IMR-90 (cell line): ENCODE data around the gene FBXL7. TPM values are rescaled to one million over a fixed set of nuclear protein-coding genes. Genes with fewer than 3 reads are reported as not detected.

ENCODE experiments used
- ATAC-seq: fragments of 200-7000 bp; cut with Tn5 transposase; 2 replicates; pipeline ENCODE4 v1.9.1; 2020; ENCODE audit warnings: low read depth, mild to moderate bottlenecking, moderate library complexity
- BruUV-seq: library from RNA; stranded (reverse); fragments of 400-500 nt; replicated peaks from 2 replicates; lab custom pipeline; 2021; lab: Mats Ljungman, UMichigan
- CTCF ChIA-PET: fragments of 300-600 bp; formaldehyde crosslinking; extraction: SDS; loops from one replicate; lab custom pipeline; 2021; ENCODE audit warnings: antibody characterized with exemption; lab: Yijun Ruan, JAX
- POLR2A ChIA-PET: fragments of 300-600 bp; sonication (Branson Sonifier 250); formaldehyde crosslinking; loops from one replicate; lab custom pipeline; 2022; ENCODE audit warnings: antibody characterized with exemption; ENCODE audit not compliant: unreplicated experiment; lab: Charles Lee
- DNase-seq: peaks from one replicate; pipeline ENCODE4 v3.0.0; 2013
- H2AFZ ChIP-seq: replicated peaks from 2 replicates; pipeline ENCODE3; 2013; ENCODE audit warnings: low read length, mild to moderate bottlenecking; ENCODE audit not compliant: poor library complexity
- H2AK5ac ChIP-seq: 2 replicates; pipeline ENCODE4 v1.6.1; 2013; ENCODE audit warnings: low read depth, low read length, inconsistent platforms
- H2AK9ac ChIP-seq: replicated peaks from 2 replicates; pipeline ENCODE3; 2013; ENCODE audit warnings: mild to moderate bottlenecking, low read depth, low read length, moderate library complexity; ENCODE audit not compliant: poor library complexity
- H2BK120ac ChIP-seq: 2 replicates; pipeline ENCODE4 v1.6.1; 2013; ENCODE audit warnings: low read depth, low read length, inconsistent platforms
- H2BK15ac ChIP-seq: 3 replicates; pipeline ENCODE4 v1.6.1; 2013; ENCODE audit warnings: low read depth, low read length, inconsistent platforms
- H2BK20ac ChIP-seq: 2 replicates; pipeline ENCODE4 v1.6.1; 2013; ENCODE audit warnings: low read depth, mild to moderate bottlenecking, inconsistent platforms, low read length, moderate library complexity
- H2BK5ac ChIP-seq: 2 replicates; pipeline ENCODE4 v1.6.1; 2013; ENCODE audit warnings: mild to moderate bottlenecking, low read depth, low read length, inconsistent platforms; ENCODE audit not compliant: poor library complexity, severe bottlenecking
- H3K14ac ChIP-seq: replicated peaks from 2 replicates; pipeline ENCODE4 v1.6.1; 2013; ENCODE audit warnings: low read depth, low read length, inconsistent platforms
- H3K18ac ChIP-seq: 2 replicates; pipeline ENCODE4 v1.6.1; 2013; ENCODE audit warnings: low read depth, low read length, control low read depth
- H3K23ac ChIP-seq: 2 replicates; pipeline ENCODE4 v1.6.1; 2013; ENCODE audit warnings: low read depth, low read length, inconsistent platforms
- H3K27ac ChIP-seq: 2 replicates; pipeline ENCODE4 v1.5.1; 2013; ENCODE audit warnings: mild to moderate bottlenecking, control low read depth, low read length; ENCODE audit not compliant: insufficient read depth
- H3K27me3 ChIP-seq: 2 replicates; pipeline ENCODE4 v1.6.1; 2013; ENCODE audit warnings: low read length; ENCODE audit not compliant: control insufficient read depth, insufficient read depth
- H3K36me3 ChIP-seq: 2 replicates; pipeline ENCODE4 v1.6.1; 2013; ENCODE audit warnings: low read length, mixed read lengths; ENCODE audit not compliant: control insufficient read depth, insufficient read depth
- H3K4ac ChIP-seq: 2 replicates; pipeline ENCODE4 v1.6.1; 2013; ENCODE audit warnings: low read depth, low read length, inconsistent platforms
- H3K4me1 ChIP-seq: 2 replicates; pipeline ENCODE4 v1.6.1; 2013; ENCODE audit warnings: low read length, mixed read lengths; ENCODE audit not compliant: control insufficient read depth, insufficient read depth
- H3K4me2 ChIP-seq: 2 replicates; pipeline ENCODE4 v1.6.1; 2013; ENCODE audit warnings: low read depth, mild to moderate bottlenecking, control low read depth, low read length, moderate library complexity
- H3K4me3 ChIP-seq: 2 replicates; pipeline ENCODE4 v1.5.1; 2013; ENCODE audit warnings: low read depth, mild to moderate bottlenecking, control low read depth, low read length, moderate library complexity; ENCODE audit not compliant: insufficient read depth
- H3K56ac ChIP-seq: 2 replicates; pipeline ENCODE4 v1.6.1; 2013; ENCODE audit warnings: low read length, inconsistent platforms; ENCODE audit not compliant: insufficient read depth; ENCODE audit errors: extremely low read depth
- H3K79me1 ChIP-seq, 2 experiments: 2 replicates each; pipeline ENCODE4 v1.6.1; 2013; ENCODE audit warnings: low read length in 2 of 2, inconsistent platforms in 1 of 2, low read depth in 1 of 2
- H3K9ac ChIP-seq: 2 replicates; pipeline ENCODE4 v1.6.1; 2013; ENCODE audit warnings: low read depth, low read length, control low read depth
- H3K9me1 ChIP-seq: 2 replicates; pipeline ENCODE4 v1.6.1; 2013; ENCODE audit warnings: low read length, inconsistent platforms; ENCODE audit not compliant: insufficient read depth
- H3K9me3 ChIP-seq: 2 replicates; pipeline ENCODE4 v1.6.1; 2013; ENCODE audit warnings: low read length; ENCODE audit not compliant: control insufficient read depth, insufficient read depth
- H4K20me1 ChIP-seq: 2 replicates; pipeline ENCODE4 v1.6.1; 2013; ENCODE audit warnings: low read length, inconsistent platforms; ENCODE audit not compliant: insufficient read depth
- H4K5ac ChIP-seq: 2 replicates; pipeline ENCODE4 v1.6.1; 2013; ENCODE audit warnings: mild to moderate bottlenecking, low read depth, low read length, control low read depth
- H4K8ac ChIP-seq, 2 experiments: 2 replicates each; pipeline ENCODE4 v1.6.1; 2013; ENCODE audit warnings: low read depth in 2 of 2, low read length in 2 of 2, control low read depth in 1 of 2, inconsistent platforms in 1 of 2
- H4K91ac ChIP-seq: 2 replicates; pipeline ENCODE4 v1.6.1; 2013; ENCODE audit warnings: low read depth, low read length, inconsistent platforms; ENCODE audit not compliant: insufficient read depth
- SMC3 ChIP-seq: fragments of 150-350 bp; IDR thresholded peaks from 2 replicates; pipeline ENCODE4 v1.6.1; 2016; ENCODE audit warnings: low read depth, mild to moderate bottlenecking, antibody characterized with exemption, low read length, moderate library complexity
- WGBS, 2 experiments: methylation state at CpG; one replicate each; pipeline versions ENCODE4 v1.1.5 to v1.1.7; 2013; ENCODE audit warnings: missing lambda C conversion rate in 2 of 2; ENCODE audit not compliant: insufficient read length in 1 of 2; ENCODE audit errors: extremely low coverage in 2 of 2; 5-methylcytosine and 5-hydroxymethylcytosine counted together
- dilution Hi-C: fragments of 300-500 bp; cut with HindIII; formaldehyde crosslinking; loops from one replicate; pipeline ENCODE4 v1.14.3; 2018; ENCODE audit warnings: low sequenced_read_pairs; ENCODE audit not compliant: unreplicated experiment
- in situ Hi-C: fragments of 300-500 bp; cut with MboI; formaldehyde crosslinking; loops from 3 replicates; pipeline ENCODE4 v1.14.3; 2019; ENCODE audit warnings: low sequenced_read_pairs, inconsistent platforms, mixed read lengths
- intact Hi-C: fragments of 100-400 bp; cut with micrococcal nuclease; formaldehyde crosslinking; loops from 2 replicates; pipeline ENCODE4 v1.10.0; 2022
- polyA plus RNA-seq, 3 experiments: library from polyadenylated mRNA; depleted of rRNA; stranded (reverse); fragments of >200 nt; gene quantifications; 2 replicates each; pipeline ENCODE4 v1.2.3, GENCODE V29; 2012; ENCODE audit warnings: low replicate concordance in 1 of 3
- total RNA-seq: library from RNA; depleted of rRNA; stranded (reverse); fragments of >200 nt; gene quantifications from 2 replicates; pipeline ENCODE4 v1.2.3, GENCODE V29; 2012
- TF ChIP-seq, protein P1 (sequence below): conservative IDR thresholded peaks from 2 replicates; pipeline ENCODE4 v1.5.1; 2012; ENCODE audit warnings: mild to moderate bottlenecking, low read depth, low read length, improper control_type of control experiment

FBXL7 gene
- total and polyA plus RNA-seq, 2 of the 4 experiments (the other 2 are of a cell fraction): 4.1 to 10.2 TPM

DNA sequence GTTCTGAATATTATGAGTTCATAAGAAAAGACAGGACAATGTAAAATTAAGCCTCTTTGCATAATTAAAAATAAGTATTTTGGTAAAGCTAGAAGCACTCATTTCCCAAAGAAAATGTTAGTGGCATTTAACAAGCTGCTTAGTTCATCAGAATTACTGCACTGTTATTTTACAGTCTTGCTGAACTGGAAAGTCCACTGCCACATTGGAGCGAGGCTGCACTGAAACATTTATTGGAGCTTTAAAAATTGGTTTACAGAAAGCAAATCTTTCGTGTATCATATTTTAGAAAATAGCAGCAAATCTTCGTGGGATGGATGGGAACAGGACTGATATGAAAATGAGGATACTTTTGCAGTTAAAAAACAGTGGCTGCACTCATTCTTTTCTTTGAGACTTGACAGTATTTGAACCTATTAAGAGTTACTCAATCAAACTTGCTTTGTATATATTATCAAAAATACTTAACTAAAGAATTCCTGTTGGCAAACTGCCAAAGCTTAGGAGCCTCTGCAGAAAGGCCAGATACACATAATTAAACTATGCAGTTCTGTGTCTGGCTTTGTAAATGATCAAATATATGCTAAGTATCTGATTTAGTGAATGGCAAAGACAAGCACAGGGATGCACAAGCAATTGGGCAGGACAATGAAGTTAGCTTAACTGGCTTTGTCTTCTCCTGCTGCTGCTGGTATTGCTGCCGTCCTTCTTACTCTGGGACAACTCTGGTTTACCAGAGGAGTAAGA lies 16.5 kb upstream of the FBXL7 start:
- no peak overlapping the region for H3K18ac ChIP-seq
- in situ Hi-C loops (no loop called here), dilution Hi-C loops (no loop called here), intact Hi-C loops (no loop called here)
- no peak overlapping the region for H3K14ac ChIP-seq
- H4K5ac ChIP-seq: no peak overlapping the region
- H3K36me3 ChIP-seq: no peaks in the 10 kb centered on the region
- peaks cover 1% of the 10 kb centered on the region; the same call in 1 of the 2 replicates for H3K4me1 ChIP-seq
- H3K4ac ChIP-seq: no peak overlapping the region
- H2AFZ ChIP-seq: no peak overlapping the region
- H2AK5ac ChIP-seq: no peak overlapping the region
- DNase-seq (peak; percentile 19), ATAC-seq (peak; percentile 29; the same call in 1 of the 2 replicates)
- H3K27me3 ChIP-seq: peaks cover 19% of the 10 kb centered on the region
- no peak for TF ChIP-seq SMC3
- TF ChIP-seq, protein P1, sequence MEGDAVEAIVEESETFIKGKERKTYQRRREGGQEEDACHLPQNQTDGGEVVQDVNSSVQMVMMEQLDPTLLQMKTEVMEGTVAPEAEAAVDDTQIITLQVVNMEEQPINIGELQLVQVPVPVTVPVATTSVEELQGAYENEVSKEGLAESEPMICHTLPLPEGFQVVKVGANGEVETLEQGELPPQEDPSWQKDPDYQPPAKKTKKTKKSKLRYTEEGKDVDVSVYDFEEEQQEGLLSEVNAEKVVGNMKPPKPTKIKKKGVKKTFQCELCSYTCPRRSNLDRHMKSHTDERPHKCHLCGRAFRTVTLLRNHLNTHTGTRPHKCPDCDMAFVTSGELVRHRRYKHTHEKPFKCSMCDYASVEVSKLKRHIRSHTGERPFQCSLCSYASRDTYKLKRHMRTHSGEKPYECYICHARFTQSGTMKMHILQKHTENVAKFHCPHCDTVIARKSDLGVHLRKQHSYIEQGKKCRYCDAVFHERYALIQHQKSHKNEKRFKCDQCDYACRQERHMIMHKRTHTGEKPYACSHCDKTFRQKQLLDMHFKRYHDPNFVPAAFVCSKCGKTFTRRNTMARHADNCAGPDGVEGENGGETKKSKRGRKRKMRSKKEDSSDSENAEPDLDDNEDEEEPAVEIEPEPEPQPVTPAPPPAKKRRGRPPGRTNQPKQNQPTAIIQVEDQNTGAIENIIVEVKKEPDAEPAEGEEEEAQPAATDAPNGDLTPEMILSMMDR: no peak
- no peak overlapping the region for H2BK15ac ChIP-seq
- ChIA-PET POLR2A (no interaction called here), CTCF (interaction anchor here (1.5 kb wide), 1 partner anchor 342 kb away, joined by 4 read pairs; no protein-coding TSS in a partner anchor)
- H2BK5ac ChIP-seq: no peak overlapping the region
- no peak overlapping the region for H2BK120ac ChIP-seq
- no peak overlapping the region for H3K23ac ChIP-seq
- H3K27ac ChIP-seq: no peak overlapping the region
- BruUV-seq: no TSS peak
- no peaks in the 10 kb centered on the region for H3K9me3 ChIP-seq
- no peak overlapping the region for H3K56ac ChIP-seq
- no peaks in the 10 kb centered on the region for H3K79me1 ChIP-seq
- H4K8ac ChIP-seq: no peak overlapping the region
- H2AK9ac ChIP-seq: no peak overlapping the region
- H2BK20ac ChIP-seq: no peak overlapping the region
- no peaks in the 10 kb centered on the region for H3K9me1 ChIP-seq
- no peak overlapping the region for H3K4me3 ChIP-seq
- WGBS, 2 experiments: 0% methylated on average over 2 of the region's 4 CpGs; no CpG with 5 or more reads in 1 of the 2 experiments
- H4K20me1 ChIP-seq: no peaks in the 10 kb centered on the region
- no peak overlapping the region for H4K91ac ChIP-seq
- H3K4me2 ChIP-seq: no peak overlapping the region
- H3K9ac ChIP-seq: no peak overlapping the region
